Measurements from ENCODE around the gene PLAAT5.
A peak's percentile ranks its signal among the peaks of the same experiment; 100 is the strongest.
"Not testable (repeated sequence)": the region's sequence is repeated elsewhere in the genome, so short reads cannot be mapped to it uniquely, and the experiment has no call there.

Gene PLAAT5

GRCh38 chr11:63490551-63491239, at the start of gene PLAAT5:
Gene PLAAT5 (minus strand): TSS chr11:63491167. CDS start chr11:63491034, 133 bp downstream.
- DNase-seq = peak; percentile 42

- DNase-seq = peak; percentile 38
Observed at GRCh38 chr11:63537293-63538101, 46.5 kb upstream of the PLAAT5 start.

- no peak for DNase-seq
Observed at GRCh38 chr11:63536669-63537292, 45.8 kb upstream of the PLAAT5 start, which contains the start of gene PLAAT4. Gene PLAAT4 (plus strand): TSS chr11:63536808. CDS start chr11:63536869, 61 bp downstream.

- DNase-seq = peak; percentile 41
Observed at GRCh38 chr11:63535734-63536133, 44.8 kb upstream of the PLAAT5 start.

GRCh38 chr11:63534895-63535461, 44.0 kb upstream of the PLAAT5 start:
- no peak for DNase-seq

GRCh38 chr11:63534076-63534475, 43.1 kb upstream of the PLAAT5 start:
- DNase-seq = no peak

- no peak for DNase-seq
Observed at GRCh38 chr11:63532799-63533475, 42.0 kb upstream of the PLAAT5 start.

GRCh38 chr11:63532117-63532516, 41.1 kb upstream of the PLAAT5 start:
- DNase-seq = no peak

GRCh38 chr11:63531074-63531792, 40.3 kb upstream of the PLAAT5 start:
- peak; percentile 38 for DNase-seq

GRCh38 chr11:63530021-63530420, 39.1 kb upstream of the PLAAT5 start:
- DNase-seq = no peak

GRCh38 chr11:63529373-63529772, 38.4 kb upstream of the PLAAT5 start:
- not testable (repeated sequence) for DNase-seq

GRCh38 chr11:63528729-63529278, 37.8 kb upstream of the PLAAT5 start:
- DNase-seq = not testable (repeated sequence)

GRCh38 chr11:63528156-63528555, 37.2 kb upstream of the PLAAT5 start:
- DNase-seq = not testable (repeated sequence)

GRCh38 chr11:63527667-63528066, 36.7 kb upstream of the PLAAT5 start:
- no peak for DNase-seq

GRCh38 chr11:63523151-63523550, 32.2 kb upstream of the PLAAT5 start:
- DNase-seq = no peak

GRCh38 chr11:63521896-63522295, 30.9 kb upstream of the PLAAT5 start:
- no peak for DNase-seq

GRCh38 chr11:63520606-63521170, 29.7 kb upstream of the PLAAT5 start:
- DNase-seq = no peak

GRCh38 chr11:63518548-63518947, 27.6 kb upstream of the PLAAT5 start:
- no peak for DNase-seq

- DNase-seq = no peak
Observed at GRCh38 chr11:63517156-63517555, 26.2 kb upstream of the PLAAT5 start.

- DNase-seq = no peak
Observed at GRCh38 chr11:63516109-63516508, 25.1 kb upstream of the PLAAT5 start.

GRCh38 chr11:63512816-63513215, 21.8 kb upstream of the PLAAT5 start:
- no peak for DNase-seq
